HG03439 (cell line): Measurements from ENCODE around the gene SLITRK6.
"Not testable (repeated sequence)": the region's sequence is repeated elsewhere in the genome, so short reads cannot be mapped to it uniquely, and the experiment has no call there.

Experiments used
- ATAC-seq: cut with Tn5 transposase; IDR thresholded peaks from one replicate; pipeline ENCODE4 v1.9.1; 2021; ENCODE audit warnings: mild to moderate bottlenecking, moderate library complexity; ENCODE audit not compliant: unreplicated experiment

Gene SLITRK6, protein sequence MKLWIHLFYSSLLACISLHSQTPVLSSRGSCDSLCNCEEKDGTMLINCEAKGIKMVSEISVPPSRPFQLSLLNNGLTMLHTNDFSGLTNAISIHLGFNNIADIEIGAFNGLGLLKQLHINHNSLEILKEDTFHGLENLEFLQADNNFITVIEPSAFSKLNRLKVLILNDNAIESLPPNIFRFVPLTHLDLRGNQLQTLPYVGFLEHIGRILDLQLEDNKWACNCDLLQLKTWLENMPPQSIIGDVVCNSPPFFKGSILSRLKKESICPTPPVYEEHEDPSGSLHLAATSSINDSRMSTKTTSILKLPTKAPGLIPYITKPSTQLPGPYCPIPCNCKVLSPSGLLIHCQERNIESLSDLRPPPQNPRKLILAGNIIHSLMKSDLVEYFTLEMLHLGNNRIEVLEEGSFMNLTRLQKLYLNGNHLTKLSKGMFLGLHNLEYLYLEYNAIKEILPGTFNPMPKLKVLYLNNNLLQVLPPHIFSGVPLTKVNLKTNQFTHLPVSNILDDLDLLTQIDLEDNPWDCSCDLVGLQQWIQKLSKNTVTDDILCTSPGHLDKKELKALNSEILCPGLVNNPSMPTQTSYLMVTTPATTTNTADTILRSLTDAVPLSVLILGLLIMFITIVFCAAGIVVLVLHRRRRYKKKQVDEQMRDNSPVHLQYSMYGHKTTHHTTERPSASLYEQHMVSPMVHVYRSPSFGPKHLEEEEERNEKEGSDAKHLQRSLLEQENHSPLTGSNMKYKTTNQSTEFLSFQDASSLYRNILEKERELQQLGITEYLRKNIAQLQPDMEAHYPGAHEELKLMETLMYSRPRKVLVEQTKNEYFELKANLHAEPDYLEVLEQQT

DNA sequence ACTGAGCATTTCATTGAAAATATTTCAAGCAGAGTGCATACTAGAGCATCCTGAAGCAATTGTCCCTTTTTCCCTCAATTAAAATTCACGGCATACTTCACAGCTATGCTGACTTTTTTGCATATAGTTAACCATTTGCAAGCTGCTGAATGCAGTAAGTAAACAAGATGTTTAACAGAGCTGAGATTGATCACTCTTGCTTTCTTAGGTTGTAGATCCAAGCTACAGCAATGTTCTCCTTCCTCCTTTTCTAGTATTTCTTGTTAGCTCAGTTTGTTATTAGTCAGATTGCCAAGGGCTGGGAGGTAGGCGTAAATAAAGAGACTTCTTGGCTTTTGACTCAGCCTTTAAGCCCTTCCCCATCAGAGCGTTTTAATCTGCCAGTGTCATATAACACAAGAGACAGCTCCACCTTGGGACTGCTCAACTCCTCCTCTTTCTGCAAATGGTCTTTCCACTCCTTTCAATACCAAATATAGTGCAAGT is at the start of gene SLITRK6:
SLITRK6 (minus strand) TSS at position 323 of the 486 bp plus-strand sequence. CDS start 2,911 bp downstream, outside the sequence.
- ATAC-seq: no peak

DNA sequence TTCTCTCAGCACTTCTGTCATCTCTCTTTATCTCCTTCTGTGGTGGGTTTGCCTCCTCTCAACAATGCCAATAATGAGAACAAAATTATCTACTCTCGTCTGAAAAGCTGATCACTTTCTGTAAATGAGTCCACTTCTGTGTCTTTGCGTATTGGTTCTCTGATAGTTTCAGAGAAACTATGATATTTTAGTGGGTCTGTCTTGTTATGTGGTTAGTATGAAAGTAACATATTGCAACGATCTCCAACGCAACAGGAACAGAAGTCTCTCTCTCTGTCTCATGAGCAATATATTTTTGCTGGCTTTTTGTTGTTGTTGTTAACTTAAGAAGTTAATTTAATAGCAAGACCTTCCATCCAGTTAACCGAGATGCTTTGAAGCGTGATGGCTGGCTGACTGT is 47.8 kb upstream of the SLITRK6 start:
- ATAC-seq: no peak

DNA sequence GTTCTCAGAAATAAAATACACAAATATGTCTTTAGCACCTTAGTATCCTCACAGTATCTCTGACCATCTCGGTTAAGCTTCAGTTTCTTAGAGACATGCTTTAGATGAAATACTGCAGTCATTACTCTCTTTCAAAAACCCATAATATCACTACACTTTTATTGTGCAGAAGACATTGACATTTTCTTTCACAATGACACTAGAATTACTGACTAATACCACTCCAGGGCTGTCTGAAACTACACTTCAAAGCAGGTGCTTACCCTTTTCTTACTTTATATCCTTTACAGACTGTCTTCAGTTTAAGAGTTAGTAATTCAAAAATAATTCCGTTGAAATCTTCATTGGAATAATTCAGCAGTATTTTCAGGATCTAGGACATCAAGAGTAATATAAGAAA is 42.2 kb upstream of the SLITRK6 start:
- no peak for ATAC-seq

DNA sequence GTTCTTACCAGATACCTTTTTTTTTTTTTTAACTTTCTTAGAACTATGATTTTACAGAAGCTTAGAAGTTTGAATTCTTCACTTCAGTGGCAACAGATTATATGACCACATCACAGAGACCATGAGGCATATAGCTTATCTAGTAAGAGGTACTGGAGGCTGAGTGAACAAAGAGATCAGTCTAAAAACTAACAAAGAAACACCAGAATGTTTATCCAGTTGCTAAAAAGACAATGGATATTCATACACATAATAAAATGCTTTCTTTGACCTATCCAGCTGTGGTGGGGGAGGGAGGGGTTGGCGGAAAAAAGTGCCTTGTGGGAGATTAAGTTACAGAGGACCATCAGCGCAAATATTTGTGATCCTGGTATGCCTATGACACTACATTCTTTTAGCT is 34.7 kb upstream of the SLITRK6 start:
- ATAC-seq: no peak

DNA sequence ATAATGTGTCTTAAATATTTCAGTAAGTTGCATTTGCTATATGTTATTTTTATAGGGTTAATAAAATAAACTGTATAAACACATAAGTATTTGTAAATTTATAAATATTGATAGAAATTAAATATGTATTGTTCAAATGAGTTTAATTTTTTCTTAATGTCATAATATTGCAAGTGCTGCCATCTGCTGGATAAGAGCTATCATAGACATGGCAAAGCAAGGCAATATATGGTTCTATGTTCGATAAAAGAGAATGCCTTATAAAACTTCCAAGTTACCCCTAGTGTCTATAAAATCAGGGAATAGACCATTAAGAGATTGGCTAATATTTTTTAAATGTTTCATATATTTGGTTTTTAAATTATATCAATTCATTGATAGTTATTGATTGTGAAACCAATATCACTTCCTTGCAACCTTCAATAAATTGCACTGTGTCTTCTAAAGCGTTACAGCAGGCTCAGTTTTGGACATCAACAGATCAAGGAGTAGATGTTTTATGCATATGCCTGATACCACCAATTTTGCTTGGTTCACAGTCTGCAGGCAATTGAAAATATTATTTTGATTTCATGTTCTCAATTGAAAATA is 29.0 kb upstream of the SLITRK6 start:
- ATAC-seq: no peak

DNA sequence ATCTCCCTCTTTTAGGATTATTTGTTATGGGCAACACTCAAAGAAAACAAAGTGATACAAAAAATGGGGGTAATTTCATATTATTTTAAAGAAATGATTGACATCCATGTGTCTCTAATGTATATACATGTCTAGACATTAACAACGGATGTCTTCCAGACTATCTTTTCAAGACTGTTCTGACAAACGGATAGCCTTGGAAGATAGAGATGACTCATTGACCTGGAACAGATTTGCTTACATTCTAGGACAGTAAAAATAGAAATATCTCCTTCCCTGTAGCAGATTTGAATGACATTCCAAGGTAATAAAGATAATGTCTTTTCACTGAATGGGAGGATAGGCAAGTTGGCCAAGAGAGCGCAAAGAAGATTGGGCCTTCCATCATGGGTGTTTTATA is 26.2 kb upstream of the SLITRK6 start:
- no peak for ATAC-seq

DNA sequence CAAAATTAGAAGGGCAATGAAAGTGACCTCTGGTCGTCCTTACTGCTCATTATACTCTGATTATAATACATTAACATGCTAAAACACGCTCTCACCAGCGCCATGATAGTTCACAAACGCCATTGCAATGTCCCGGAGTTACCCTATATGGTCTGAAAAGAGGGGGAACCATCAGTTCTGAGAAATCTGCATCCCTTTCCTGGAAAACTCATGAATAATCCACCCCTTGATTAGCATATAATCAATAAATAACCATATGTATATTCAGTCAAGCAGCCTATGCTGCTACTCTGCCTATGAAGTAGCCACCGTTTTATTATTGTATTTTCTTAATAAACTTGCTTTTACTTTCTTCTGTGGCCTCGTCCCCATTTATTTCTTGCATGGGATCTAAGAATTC is 24.6 kb upstream of the SLITRK6 start:
- no peak for ATAC-seq

DNA sequence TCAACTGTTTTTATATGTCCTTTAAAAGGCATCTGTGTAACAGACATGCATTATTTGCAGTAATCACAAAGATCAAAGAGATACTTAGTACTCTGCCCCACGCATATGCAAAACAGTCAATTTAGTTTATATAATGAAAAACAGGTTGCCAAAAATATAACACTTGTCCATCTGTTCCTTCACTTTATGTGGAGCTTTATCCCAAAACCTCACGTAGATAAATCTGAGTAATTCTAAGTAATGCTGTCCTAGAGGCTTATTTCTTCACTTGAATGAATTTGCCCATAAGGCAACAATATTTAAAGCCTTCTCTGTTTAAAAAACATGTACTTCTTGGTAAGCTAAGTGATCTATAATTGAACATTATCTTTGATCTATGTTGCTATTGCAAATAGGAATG is 20.3 kb upstream of the SLITRK6 start:
- no peak for ATAC-seq

DNA sequence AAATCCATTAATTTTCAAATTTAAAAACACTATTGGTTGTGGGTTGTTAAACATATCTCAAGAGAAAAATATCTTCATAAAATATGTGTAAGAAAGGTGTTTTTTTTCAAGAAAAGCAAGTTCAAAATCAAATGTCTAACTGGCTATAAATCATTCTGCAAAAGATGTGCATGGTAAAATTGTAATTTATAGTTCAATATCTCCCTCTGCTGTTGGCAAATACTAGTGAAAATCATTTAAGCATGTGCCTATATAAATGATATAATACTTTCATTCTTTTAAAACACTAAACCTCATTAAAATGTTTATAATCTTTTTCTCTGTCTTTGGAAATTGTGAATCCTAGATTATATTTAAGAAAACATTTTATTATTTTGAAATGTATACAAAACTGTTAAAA is 17.2 kb upstream of the SLITRK6 start:
- ATAC-seq: no peak

DNA sequence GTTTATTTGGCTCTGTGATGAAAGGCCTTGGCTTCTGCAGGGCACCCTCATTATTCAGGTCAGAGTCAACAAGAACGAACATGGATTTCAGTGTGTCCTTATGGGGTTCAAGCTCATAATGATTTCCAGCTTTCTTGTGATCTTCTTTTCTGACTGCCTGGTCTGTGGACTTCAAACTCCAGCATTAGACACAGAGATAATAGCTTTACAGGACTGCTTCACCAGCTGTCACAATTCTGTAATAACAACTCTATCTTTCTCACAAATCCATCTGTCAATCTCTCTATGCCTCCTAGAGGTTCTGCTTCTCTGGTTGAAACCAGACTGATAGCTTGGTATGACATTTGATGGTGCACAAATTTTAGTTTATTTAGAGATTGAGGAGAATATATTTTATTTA is 13.1 kb upstream of the SLITRK6 start:
- ATAC-seq: no peak

DNA sequence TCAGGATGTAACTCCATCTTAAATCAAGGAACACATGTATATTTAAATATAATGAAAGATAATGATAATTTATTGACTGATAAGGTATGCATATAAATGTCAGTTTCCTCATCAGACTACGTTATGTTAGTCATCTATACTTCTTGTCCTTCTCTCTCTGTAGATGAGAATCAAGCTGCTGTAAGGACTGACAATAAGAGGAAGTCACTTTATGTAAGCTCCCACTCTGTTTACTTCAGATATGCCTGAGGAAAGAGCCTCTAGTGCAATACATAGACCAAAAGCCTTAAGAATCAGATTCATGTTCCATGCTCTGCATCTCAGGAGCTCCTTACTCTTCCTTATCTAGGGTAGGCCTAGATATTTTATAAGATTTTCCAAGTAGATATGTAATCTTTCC is 9.6 kb upstream of the SLITRK6 start:
- ATAC-seq: no peak

DNA sequence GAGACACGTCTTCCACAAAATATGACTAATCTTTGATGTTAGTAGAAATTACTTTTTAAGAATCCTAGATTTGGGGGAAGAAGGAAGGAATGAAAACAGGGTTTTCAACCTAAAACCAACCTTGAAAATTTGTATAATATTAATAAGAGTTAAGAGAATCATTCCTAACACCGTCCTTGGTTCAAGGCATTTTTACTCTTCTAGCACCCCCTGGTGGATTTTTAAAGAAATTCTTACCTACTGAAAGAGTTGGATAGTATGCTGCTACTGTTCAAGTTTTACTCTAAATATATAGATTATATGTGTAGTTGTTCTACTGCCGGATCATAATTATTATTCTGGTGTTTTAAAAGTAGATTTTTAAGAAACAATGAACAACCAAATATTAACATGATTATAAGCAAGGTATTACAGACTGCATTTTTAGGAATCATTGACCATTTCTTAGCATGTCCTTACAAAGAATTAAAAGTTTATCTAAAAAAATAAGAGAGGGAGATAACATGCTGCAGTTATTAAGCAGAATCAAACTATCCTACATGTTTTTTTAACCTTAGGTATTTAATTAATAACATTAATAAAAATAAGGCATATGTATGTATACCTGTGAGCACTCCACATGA is 7.4 kb upstream of the SLITRK6 start:
- peak; percentile 75 for ATAC-seq

DNA sequence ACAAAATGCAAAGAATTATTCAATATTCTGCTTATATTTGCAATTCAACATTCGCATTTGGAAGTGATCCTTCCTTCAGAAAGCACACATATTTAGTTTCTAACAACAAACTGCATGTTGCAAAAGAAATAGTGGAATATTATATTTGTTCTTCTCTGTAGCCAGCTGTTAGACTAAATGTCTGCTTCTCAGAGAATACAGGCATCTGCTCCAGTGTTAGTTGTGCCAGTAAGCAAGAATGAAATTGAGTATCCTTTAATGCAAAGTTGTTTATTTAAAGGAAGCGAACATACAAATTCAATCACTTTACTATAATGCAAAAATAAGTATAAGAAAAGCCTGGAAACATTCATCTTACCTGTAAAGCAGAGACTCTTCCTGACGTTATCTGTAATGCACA is 663 bp downstream of the SLITRK6 start:
- ATAC-seq: no peak

DNA sequence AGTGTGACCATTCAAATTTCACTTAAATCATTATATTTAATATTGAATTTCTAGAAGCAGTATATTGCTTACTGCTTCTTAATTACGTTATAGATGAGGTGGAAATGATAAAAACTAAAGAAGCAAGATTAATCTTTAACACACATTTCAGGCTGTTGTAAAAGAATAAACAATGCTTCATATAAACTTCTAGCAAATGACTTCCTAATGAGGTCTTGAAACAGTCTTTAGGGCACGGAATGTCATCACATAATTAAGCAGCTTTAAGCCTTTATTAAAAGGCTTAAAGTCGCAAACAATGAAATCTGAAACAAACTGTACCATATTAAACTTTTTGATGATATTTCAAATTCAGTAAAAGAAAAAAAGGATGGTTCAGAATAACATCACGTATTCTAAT is 1.9 kb downstream of the SLITRK6 start:
- no peak for ATAC-seq

DNA sequence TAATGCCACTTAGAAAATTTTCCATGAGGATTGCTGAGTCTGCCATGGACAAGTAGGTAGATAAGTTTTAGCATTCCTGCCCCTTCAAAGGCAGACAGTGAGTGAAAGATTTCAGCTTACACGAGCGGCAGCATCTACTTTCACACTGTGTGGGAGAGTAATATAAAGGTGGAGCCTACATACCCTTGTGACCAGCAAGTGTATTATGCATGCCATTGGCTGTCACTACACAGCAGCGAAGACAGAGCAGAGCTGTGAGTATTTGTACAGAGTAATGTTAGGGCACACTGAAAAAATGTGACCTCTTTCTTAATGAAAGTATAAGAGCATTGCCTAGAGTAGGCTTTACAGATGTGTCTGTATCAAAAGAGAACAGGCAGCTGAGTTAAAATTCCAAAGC is 14.0 kb downstream of the SLITRK6 start:
- ATAC-seq: no peak

DNA sequence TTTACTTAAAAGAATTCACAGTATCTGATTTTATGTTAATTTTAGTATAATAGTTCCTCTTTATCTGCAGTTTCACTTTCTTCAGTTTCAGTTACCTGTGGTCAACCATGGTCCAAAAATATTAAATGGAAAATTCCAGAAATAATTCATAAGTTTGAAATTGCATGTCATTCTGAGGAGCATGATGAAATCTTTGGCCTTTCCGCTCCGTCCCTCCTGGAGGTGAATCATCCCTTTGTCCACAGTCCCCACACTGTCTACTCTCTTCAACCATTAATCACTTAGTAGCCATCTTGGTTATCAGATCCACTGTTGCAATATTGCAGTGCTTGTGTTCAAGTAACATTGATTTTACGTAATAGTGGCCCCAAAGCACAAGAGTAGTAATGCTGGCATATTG is 26.9 kb downstream of the SLITRK6 start:
- no peak for ATAC-seq

DNA sequence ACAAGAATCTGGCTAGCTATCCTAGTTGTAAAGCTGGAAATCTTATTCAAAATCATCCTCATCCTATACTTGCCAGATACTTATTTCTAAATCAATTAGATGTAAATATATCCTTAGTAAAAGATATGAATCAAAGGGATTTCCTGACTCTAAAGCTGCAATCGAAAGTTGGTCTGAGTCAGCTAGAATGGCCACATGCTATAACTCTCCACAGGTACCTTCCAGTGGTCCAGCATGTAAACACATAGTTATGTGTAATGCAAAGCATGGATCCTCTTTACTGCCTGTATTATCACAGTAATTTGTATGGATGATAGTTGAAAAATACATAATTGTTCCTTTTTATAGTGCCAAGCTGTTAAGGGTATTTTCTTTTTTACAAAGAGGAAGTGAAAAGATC is 27.4 kb downstream of the SLITRK6 start:
- ATAC-seq: no peak

DNA sequence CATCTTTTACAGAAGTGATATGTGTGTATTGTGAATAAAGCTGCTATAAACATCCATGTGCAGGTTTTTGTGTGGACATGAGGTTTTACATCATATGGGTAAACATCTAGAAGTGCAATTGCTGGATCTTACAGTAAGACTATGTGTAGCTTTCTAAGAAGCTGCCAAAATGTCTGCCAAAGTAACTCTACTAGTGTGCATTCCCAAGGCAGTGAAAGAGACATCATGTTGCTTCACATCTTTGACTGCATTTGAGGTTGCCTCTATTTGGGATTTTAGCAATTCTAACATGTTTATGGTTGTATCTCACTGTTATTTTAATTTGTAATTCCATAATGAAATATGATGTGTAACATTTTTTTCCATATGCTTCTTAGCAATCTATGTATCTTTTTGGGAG is 30.3 kb downstream of the SLITRK6 start:
- no peak for ATAC-seq

DNA sequence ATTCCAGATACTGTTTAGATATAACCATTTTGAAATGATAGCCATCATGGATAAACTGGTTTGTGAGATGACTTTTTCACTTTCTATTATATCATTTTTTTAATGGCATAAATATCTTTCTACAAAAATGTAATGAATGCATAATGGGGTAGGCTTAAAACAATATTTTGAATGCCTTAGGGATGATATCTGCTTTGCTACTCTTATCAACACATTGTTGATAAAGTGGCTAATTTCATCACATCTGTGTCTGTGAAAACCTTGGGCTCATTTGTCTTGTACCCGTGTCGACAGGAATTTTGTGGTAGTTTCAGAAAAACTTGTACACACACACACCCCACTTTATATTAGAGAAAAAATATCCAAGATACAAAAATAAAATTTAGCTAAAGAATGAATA is 44.1 kb downstream of the SLITRK6 start:
- ATAC-seq: no peak

DNA sequence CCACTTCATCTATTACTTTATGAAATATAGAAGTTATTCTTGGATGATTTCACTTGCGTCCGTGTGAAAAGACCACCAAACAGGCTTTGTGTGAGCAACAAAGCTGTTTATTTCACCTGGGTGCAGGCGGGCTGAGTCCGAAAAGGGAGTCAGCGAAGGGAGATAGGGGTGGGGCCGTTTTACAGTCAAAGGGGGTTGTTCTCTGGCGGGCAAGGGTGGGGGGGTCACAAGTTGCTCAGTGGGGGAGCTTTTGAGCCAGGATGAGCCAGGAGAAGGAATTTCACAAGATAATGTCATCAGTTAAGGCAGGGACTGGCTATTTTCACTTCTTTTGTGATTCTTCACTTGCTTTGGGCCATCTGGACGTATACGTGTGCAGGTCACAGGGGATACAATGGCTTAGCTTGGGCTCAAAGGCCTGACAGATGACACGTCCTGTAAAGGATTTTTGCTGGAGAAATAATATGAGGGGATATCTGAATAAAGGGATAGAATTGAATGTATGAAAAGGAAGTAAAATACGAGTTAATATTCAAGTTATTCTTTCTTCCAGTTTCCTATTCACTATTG is 55.9 kb downstream of the SLITRK6 start:
- ATAC-seq: not testable (repeated sequence)
